GM18499 (cell line): ENCODE data around the gene MYH11.
"Not testable (repeated sequence)": the region's sequence is repeated elsewhere in the genome, so short reads cannot be mapped to it uniquely, and the experiment has no call there.

Source experiments
- ATAC-seq: cut with Tn5 transposase; IDR thresholded peaks from one replicate; pipeline ENCODE4 v1.9.1; 2021; ENCODE audit warnings: moderate number of reproducible peaks; ENCODE audit not compliant: insufficient read depth, unreplicated experiment

Gene MYH11

GRCh38 chr16:15757630-15758251 lies 99.1 kb downstream of the MYH11 start:
- no peak for ATAC-seq

- ATAC-seq, result no peak
These were observed 99.8 kb downstream of the MYH11 start for GRCh38 chr16:15757077-15757386.

GRCh38 chr16:15754821-15755534 lies 101.8 kb downstream of the MYH11 start:
- ATAC-seq, result no peak

GRCh38 chr16:15752717-15753488 lies 103.9 kb downstream of the MYH11 start:
- ATAC-seq, result no peak

- ATAC-seq, result no peak
These were observed 104.9 kb downstream of the MYH11 start for GRCh38 chr16:15751940-15752339.

- ATAC-seq, result no peak
These were observed 106.8 kb downstream of the MYH11 start for GRCh38 chr16:15749985-15750384.

- no peak for ATAC-seq
These were observed 107.5 kb downstream of the MYH11 start for GRCh38 chr16:15749371-15749770.

GRCh38 chr16:15748654-15749053 lies 108.2 kb downstream of the MYH11 start:
- ATAC-seq, result no peak

GRCh38 chr16:15747937-15748336 lies 108.9 kb downstream of the MYH11 start:
- ATAC-seq, result no peak

GRCh38 chr16:15746332-15746731 lies 110.5 kb downstream of the MYH11 start:
- ATAC-seq, result no peak

GRCh38 chr16:15743657-15744056 lies 113.2 kb downstream of the MYH11 start:
- no peak for ATAC-seq

- ATAC-seq, result no peak
These were observed 114.1 kb downstream of the MYH11 start for GRCh38 chr16:15742716-15743115.

GRCh38 chr16:15741207-15741871 lies 115.5 kb downstream of the MYH11 start:
- no peak for ATAC-seq

- ATAC-seq, result no peak
These were observed 116.9 kb downstream of the MYH11 start for GRCh38 chr16:15739950-15740349.

GRCh38 chr16:15739464-15739863 lies 117.4 kb downstream of the MYH11 start:
- no peak for ATAC-seq

- no peak for ATAC-seq
These were observed 119.6 kb downstream of the MYH11 start for GRCh38 chr16:15737140-15737644.

- no peak for ATAC-seq
These were observed 120.3 kb downstream of the MYH11 start for GRCh38 chr16:15736529-15736928.

- ATAC-seq, result no peak
These were observed 121.2 kb downstream of the MYH11 start for GRCh38 chr16:15735610-15736009.

- ATAC-seq, result no peak
These were observed 124.4 kb downstream of the MYH11 start for GRCh38 chr16:15732416-15732815.

GRCh38 chr16:15729152-15729551 lies 127.7 kb downstream of the MYH11 start:
- no peak for ATAC-seq

- ATAC-seq, result not testable (repeated sequence)
These were observed 129.1 kb downstream of the MYH11 start for GRCh38 chr16:15727697-15728096.
